ENCODE results near the gene UBP1.

GRCh38 chr3:33447958-33448357 lies 7.8 kb upstream of the UBP1 start:
- TF ChIP-seq CTCF (IDR thresholded peaks at IDR 0.05) (no peak), YY1 (IDR thresholded peaks at IDR 0.05; ENCODE audit: low read depth) (no peak), MAX (IDR thresholded peaks at IDR 0.05; ENCODE audit: low read depth) (no peak), EP300 (IDR thresholded peaks at IDR 0.05; ENCODE audit: borderline replicate concordance in 1 of 2, low read depth in 1 of 2, low read length in 1 of 2) (no peak), REST (IDR thresholded peaks at IDR 0.05; ENCODE audit: low read depth, low read length) (no peak), USF2 (IDR thresholded peaks at IDR 0.05; ENCODE audit: borderline replicate concordance, low read depth, low read length) (no peak), SIN3A (IDR thresholded peaks at IDR 0.05; ENCODE audit: borderline replicate concordance, low read depth, low read length) (no peak), SMC3 (IDR thresholded peaks at IDR 0.05; ENCODE audit: low read depth, low read length) (no peak)
